ENCODE results near the gene LRBA.

LRBA gene

DNA sequence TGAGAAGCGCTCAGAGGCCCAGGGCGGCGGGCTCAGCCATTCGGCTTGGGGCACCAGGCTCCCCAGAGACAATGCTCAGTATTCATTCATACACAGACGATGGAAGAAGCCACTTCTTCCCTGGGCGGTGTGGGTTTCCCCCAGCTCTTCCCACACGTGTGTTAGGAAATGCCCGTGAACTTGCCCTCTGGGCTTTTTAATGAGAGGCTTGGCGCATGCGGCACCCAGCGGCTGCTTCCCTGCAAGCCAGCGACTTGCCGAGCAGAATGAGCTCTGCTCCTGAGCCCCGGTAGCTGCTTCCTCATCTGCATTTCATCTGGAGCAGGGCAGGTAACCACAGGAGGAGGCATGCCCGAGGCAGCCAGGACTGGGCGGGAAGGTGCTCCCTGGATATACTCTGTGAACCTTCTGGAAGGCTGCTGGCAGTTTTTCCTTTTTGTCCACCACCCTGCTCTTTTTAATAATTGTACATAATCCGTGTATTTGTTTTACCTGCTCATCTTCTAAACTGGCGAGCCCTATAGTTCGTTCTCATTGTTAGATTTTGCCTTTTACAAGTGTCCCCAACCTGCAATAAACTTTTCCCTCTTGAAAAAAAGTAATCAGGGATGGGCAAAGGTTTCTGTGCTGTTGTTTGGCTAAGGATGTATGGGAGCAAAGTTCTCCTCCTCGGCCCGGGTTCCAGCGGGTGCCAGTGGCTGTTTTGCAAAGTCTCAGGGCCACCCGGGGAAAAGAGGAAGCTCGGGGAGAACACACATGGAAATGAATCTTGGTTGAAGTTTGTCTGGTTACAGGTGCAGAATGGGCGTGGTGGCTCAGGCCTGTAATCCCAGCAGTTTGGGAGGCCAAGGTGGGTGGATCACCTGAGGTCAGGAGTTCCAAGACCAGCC, 758.0 kb downstream of the LRBA start:
- Histone ChIP-seq H3K4me1 (ENCODE audit: insufficient read depth, low read length) (no peaks in the 10 kb centered on the region), H2AFZ (ENCODE audit: low read depth, low read length) (no peak overlapping the region), H3K9me3 (ENCODE audit: low read length) (no peaks in the 10 kb centered on the region), H3K4me3 (ENCODE audit: low read length) (no peak overlapping the region), H3K36me3 (ENCODE audit: insufficient read depth, low read length) (peaks cover 57% of the 10 kb centered on the region), H3K27me3 (ENCODE audit: insufficient read depth, low read length) (no peaks in the 10 kb centered on the region)

DNA sequence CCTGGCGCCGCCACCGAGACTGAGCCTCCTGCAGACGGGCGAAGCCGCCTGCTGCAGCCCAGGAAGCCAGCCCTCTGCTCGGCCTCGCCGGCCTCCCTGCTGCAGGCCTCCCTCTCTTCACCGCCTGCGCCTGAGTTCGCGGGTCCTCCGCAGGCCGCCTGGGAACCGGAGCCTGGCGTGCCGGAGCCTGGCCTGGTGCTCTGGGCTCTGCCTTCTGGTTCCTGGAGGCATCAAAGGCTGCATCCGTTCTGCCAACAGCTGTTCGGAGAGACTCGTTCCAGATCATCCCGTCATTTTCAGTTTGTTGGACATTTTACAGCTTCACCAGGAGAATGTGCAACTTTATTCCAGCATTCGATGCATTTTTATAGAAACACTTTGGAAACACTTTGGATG, 758.9 kb downstream of the LRBA start:
- Histone ChIP-seq H3K4me1 (ENCODE audit: insufficient read depth, low read length) (no peaks in the 10 kb centered on the region), H2AFZ (ENCODE audit: low read depth, low read length) (no peak overlapping the region), H3K36me3 (ENCODE audit: insufficient read depth, low read length) (peaks cover 63% of the 10 kb centered on the region), H3K4me3 (ENCODE audit: low read length) (no peak overlapping the region), H3K9me3 (ENCODE audit: low read length) (no peaks in the 10 kb centered on the region), H3K27me3 (ENCODE audit: insufficient read depth, low read length) (no peaks in the 10 kb centered on the region)

DNA sequence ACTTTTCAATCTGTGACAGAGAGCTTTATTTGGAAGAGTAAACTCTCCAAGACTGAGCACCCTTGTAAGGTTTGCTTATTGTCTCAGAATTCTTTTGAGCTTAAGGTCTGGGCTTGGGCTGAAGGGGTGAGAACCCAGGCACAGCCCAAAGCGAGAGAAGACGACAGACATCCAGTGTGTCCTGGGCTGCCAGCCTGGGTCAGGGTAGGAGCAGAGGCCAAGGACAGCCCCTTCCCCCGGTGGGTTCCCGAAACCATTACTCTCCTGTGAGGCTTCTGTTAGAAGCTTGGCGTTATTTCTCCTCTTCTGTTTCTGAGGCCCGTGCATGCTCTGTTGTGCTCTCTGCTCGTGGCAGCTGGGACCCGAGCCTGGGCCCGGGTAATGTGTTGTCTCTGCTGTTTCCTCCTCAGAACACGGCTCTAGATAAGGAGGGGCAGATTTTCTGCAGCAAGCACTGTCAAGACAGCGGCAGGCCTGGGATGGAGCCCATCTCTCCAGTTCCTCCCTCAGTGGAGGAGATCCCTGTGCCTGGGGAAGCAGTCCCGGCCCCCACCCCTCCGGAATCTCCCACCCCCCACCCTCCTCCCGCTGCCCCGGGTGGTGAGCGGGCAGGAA, 759.4 kb downstream of the LRBA start:
- Histone ChIP-seq H3K9me3 (ENCODE audit: low read length) (no peaks in the 10 kb centered on the region), H3K4me1 (ENCODE audit: insufficient read depth, low read length) (no peaks in the 10 kb centered on the region), H3K4me3 (ENCODE audit: low read length) (no peak overlapping the region), H3K27me3 (ENCODE audit: insufficient read depth, low read length) (no peaks in the 10 kb centered on the region), H3K36me3 (ENCODE audit: insufficient read depth, low read length) (peaks cover 63% of the 10 kb centered on the region), H2AFZ (ENCODE audit: low read depth, low read length) (no peak overlapping the region)

DNA sequence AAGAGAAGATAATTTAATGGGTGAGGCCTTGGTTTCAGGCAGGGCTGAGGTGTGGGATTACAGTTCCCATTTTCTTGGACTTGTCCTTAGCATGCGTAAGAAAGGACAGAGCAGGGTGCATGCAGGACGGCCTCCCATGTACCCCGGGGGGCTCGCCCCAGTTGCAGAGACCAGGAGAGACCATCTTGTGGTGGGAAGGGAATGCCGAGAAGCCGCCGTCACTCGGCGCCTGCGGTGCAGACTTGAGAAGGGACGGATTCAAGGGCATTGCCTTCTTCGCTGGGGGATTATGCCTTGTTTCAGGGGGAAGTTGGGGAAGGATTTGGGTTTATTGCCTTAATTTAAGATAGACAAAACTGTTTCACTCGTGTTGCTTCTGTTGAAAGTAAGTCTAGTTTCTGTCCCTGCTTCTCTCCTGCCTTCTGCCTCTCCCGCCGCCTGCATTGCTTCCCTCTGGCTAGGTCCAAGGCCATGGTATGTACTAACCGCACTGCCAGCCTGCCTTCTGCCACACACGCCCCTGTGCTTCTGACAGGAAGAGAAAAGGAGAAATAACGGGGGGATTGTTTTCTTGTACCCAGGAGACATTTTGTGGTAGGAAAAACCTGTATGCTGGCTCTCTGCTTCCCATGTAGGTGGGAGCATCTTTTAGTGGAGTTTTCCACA, 761.0 kb downstream of the LRBA start:
- Histone ChIP-seq H2AFZ (ENCODE audit: low read depth, low read length) (no peak overlapping the region), H3K9me3 (ENCODE audit: low read length) (no peaks in the 10 kb centered on the region), H3K4me1 (ENCODE audit: insufficient read depth, low read length) (peaks cover 2% of the 10 kb centered on the region), H3K36me3 (ENCODE audit: insufficient read depth, low read length) (peaks cover 61% of the 10 kb centered on the region), H3K27me3 (ENCODE audit: insufficient read depth, low read length) (no peaks in the 10 kb centered on the region), H3K4me3 (ENCODE audit: low read length) (no peak overlapping the region)

DNA sequence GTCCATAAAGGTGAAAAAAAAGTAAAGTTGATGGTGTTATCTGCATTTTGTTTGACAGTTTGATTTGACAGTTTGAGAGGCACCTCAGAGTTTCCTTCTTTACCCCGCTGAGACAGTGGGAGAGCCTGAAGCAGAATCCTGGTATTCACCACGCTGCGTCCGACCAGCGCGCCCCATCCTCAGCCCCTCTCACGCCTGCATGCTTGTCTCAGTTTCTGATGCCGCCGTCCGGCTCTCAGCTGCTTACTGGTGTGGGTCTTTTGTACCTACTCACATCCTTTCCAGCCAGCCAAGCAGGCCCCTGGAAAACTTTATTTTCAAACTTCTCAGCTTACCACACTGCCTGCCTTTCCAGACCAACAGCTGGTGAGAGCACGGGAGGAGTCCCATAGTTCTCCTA, 761.7 kb downstream of the LRBA start:
- Histone ChIP-seq H2AFZ (ENCODE audit: low read depth, low read length) (no peak overlapping the region), H3K4me1 (ENCODE audit: insufficient read depth, low read length) (peaks cover 4% of the 10 kb centered on the region), H3K36me3 (ENCODE audit: insufficient read depth, low read length) (peaks cover 68% of the 10 kb centered on the region), H3K9me3 (ENCODE audit: low read length) (no peaks in the 10 kb centered on the region), H3K27me3 (ENCODE audit: insufficient read depth, low read length) (no peaks in the 10 kb centered on the region), H3K4me3 (ENCODE audit: low read length) (no peak overlapping the region)

DNA sequence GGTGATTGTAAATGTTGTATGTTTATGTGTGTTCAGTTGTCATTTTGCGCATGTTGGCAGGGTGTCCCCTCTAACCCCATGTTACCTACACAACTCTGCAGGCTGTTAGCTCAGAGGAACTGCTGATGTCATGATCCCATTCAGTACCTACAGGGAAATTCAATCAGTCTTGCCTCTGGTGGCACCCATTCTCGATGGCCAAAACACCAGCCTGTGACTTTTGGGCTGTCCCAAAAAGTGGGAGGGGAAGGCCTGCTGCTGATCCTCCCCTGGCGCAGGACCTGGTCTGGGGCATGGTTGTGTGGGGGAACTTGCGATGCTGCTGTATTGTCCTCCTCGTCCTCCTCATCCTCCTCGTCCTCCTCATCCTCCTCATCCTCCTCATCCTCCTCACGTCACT, 762.3 kb downstream of the LRBA start:
- H3K9me3 ChIP-seq (ENCODE audit: low read length), result no peaks in the 10 kb centered on the region
- H3K36me3 ChIP-seq (ENCODE audit: insufficient read depth, low read length), result peaks cover 72% of the 10 kb centered on the region
- H3K27me3 ChIP-seq (ENCODE audit: insufficient read depth, low read length), result no peaks in the 10 kb centered on the region

DNA sequence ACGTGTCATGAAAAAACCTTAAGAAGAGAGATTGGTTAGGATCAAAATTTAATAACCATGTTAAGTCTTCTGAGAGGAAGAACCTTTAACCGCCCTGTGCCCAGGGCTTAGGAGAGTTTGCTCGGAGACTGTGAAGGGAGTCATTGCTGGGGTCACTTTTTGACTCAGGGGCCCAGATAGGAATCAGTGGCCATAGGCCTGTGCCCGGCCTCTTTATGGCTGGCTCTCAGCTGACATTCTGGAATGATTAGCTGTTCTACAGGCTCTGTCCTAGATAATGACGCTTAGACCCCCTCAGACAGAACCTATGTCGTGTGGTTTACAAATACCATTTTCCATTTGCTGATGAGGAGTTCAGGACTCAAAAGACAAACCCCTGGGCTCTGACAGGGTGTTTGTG, 762.8 kb downstream of the LRBA start:
- Histone ChIP-seq H3K27me3 (ENCODE audit: insufficient read depth, low read length) (no peaks in the 10 kb centered on the region), H3K4me1 (ENCODE audit: insufficient read depth, low read length) (peaks cover 4% of the 10 kb centered on the region), H3K9me3 (ENCODE audit: low read length) (no peaks in the 10 kb centered on the region), H2AFZ (ENCODE audit: low read depth, low read length) (no peak overlapping the region), H3K36me3 (ENCODE audit: insufficient read depth, low read length) (peaks cover 76% of the 10 kb centered on the region), H3K4me3 (ENCODE audit: low read length) (no peak overlapping the region)

More for the DNA sequence above, 762.3 kb downstream of the LRBA start:
- no peak overlapping the region for H3K4me3 ChIP-seq (ENCODE audit: low read length)
- no peak overlapping the region for H2AFZ ChIP-seq (ENCODE audit: low read depth, low read length)
- peaks cover 4% of the 10 kb centered on the region for H3K4me1 ChIP-seq (ENCODE audit: insufficient read depth, low read length)

DNA sequence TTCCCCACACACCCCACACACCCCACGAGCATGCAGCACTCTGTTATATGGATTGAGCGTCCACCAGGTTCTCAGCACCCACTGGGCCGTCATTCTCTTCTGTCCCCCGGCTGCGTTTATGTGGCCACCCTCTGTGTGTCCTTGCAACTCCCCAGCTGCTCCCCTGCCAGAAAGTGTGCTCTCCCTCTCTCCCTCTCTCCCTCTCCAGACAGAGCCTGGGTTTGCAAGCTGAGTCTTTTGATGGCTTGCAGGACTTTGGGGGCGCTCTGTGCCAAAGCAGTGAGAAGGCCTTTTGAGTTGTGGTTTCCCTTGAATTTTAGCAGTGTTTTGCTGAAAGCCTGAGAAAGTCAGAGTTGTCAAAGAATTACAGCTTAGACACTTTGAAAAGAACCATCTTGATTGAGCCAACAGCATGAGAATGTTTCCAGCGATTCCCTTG, 763.3 kb downstream of the LRBA start:
- H3K9me3 ChIP-seq (ENCODE audit: low read length), result no peaks in the 10 kb centered on the region
- H2AFZ ChIP-seq (ENCODE audit: low read depth, low read length), result no peak overlapping the region
- H3K27me3 ChIP-seq (ENCODE audit: insufficient read depth, low read length), result no peaks in the 10 kb centered on the region
- peaks cover 76% of the 10 kb centered on the region for H3K36me3 ChIP-seq (ENCODE audit: insufficient read depth, low read length)
- H3K4me1 ChIP-seq (ENCODE audit: insufficient read depth, low read length), result peaks cover 4% of the 10 kb centered on the region
- no peak overlapping the region for H3K4me3 ChIP-seq (ENCODE audit: low read length)

DNA sequence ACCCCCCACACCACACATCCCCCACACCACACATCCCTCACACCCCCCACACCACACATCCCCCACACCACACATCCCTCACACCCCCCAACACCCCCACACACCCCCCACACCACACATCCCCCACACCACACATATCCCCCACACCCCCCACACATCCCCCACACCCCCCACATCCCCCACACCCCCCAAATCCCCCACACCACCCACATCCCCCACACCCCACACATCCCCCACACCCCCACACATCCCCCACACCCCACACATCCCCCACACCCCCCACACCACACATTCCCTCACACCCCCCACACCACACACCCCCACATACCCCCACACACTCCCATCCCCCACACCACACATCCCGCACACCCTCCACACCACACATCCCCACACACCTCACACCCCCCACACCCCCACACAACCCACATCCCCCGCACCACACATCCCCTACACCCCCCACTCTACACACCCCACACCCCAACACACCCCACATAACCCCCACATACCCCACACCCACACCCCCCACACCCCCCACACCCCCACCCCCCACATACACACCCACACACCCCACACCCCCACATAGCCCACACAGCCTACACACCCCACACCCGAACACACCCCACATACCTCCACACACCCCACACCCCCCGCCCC, 764.0 kb downstream of the LRBA start:
- no peaks in the 10 kb centered on the region for H3K9me3 ChIP-seq (ENCODE audit: low read length)
- no peak overlapping the region for H3K4me3 ChIP-seq (ENCODE audit: low read length)
- peaks cover 73% of the 10 kb centered on the region for H3K36me3 ChIP-seq (ENCODE audit: insufficient read depth, low read length)
- H3K4me1 ChIP-seq (ENCODE audit: insufficient read depth, low read length), result peaks cover 4% of the 10 kb centered on the region
- H3K27me3 ChIP-seq (ENCODE audit: insufficient read depth, low read length), result no peaks in the 10 kb centered on the region
- no peak overlapping the region for H2AFZ ChIP-seq (ENCODE audit: low read depth, low read length)

DNA sequence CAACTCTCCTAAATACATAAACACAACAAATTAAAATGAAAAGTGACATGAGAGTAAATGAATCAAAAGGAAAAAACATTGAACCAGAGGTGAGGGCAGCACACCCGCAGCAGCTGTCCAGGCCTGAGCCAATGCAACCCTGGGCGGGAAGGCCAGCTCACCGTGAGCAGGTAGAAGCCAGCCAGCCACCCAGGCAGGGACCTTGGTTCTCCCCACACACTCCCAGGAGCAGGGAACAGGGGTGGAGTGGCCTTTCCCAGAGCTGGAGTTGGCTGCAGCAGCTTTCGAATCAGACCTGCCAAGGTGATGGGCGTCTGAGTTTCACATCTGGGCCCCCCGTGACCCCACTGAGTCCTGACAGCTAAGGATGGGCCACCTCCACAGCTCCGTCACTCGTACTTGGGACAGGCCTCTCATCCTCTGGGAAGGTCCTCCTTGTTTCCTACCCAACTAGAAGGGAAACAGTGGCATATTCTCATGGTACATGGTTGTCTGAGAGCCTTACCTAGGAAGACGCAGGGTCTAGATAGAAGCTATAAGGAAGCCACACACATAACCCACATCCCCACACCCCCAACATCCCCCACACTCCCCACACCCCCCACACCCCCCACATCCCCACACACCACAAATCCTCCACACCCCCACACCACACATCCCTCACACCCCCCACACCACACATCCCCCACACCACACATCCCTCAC, 764.6 kb downstream of the LRBA start:
- Histone ChIP-seq H3K4me3 (ENCODE audit: low read length) (no peak overlapping the region), H2AFZ (ENCODE audit: low read depth, low read length) (no peak overlapping the region), H3K9me3 (ENCODE audit: low read length) (no peaks in the 10 kb centered on the region), H3K36me3 (ENCODE audit: insufficient read depth, low read length) (peaks cover 67% of the 10 kb centered on the region), H3K27me3 (ENCODE audit: insufficient read depth, low read length) (no peaks in the 10 kb centered on the region), H3K4me1 (ENCODE audit: insufficient read depth, low read length) (peaks cover 4% of the 10 kb centered on the region)

DNA sequence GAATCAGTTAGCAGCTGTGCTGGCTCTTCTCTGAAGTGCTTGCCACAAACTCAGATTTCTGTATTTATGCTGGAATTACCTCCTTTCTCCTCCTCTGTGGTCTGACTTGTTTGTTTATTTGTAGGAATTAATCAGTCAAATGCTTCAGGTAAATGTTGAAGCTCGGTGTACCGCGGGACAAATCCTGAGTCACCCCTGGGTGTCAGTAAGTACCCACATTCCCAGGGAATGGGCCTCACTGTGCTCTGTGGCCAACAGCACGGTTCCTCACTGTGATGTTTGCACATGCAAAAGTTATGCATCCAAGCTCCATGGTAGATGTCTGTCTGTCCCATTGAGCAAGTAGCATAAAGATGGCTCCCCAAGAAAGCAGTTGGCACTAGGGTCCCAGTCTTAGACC, 766.9 kb downstream of the LRBA start:
- Histone ChIP-seq H3K36me3 (ENCODE audit: insufficient read depth, low read length) (peaks cover 57% of the 10 kb centered on the region), H2AFZ (ENCODE audit: low read depth, low read length) (no peak overlapping the region), H3K27me3 (ENCODE audit: insufficient read depth, low read length) (no peaks in the 10 kb centered on the region), H3K4me1 (ENCODE audit: insufficient read depth, low read length) (peaks cover 4% of the 10 kb centered on the region), H3K4me3 (ENCODE audit: low read length) (no peak overlapping the region), H3K9me3 (ENCODE audit: low read length) (no peaks in the 10 kb centered on the region)

DNA sequence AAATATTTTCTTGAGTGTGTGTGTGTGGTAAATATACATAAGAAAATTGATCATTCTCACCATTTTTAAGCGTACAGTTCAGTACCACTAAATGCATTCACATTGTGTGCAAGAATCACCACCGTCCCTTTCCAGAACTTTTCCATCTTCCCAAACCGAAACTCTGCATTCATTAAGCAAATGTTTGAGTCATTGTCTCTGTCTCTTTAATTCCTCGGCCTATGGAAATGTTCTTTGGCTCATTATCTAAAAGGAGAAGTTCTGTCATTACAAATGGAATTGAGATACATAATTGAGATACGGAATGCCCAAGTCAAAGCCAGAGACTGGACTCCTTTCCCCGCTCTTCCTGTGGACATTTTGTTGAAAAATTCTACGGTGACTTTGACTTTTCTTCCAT, 767.9 kb downstream of the LRBA start:
- H3K4me3 ChIP-seq (ENCODE audit: low read length), result no peak overlapping the region
- no peaks in the 10 kb centered on the region for H3K9me3 ChIP-seq (ENCODE audit: low read length)
- H2AFZ ChIP-seq (ENCODE audit: low read depth, low read length), result no peak overlapping the region
- H3K27me3 ChIP-seq (ENCODE audit: insufficient read depth, low read length), result no peaks in the 10 kb centered on the region
- peaks cover 47% of the 10 kb centered on the region for H3K36me3 ChIP-seq (ENCODE audit: insufficient read depth, low read length)
- H3K4me1 ChIP-seq (ENCODE audit: insufficient read depth, low read length), result peaks cover 4% of the 10 kb centered on the region
